K562 (cell line): ENCODE measurements around the gene RITA1.

Source experiments
- POLR2AphosphoS5 ChIP-seq: IDR thresholded peaks from 2 replicates; pipeline ENCODE4 v1.6.1; 2011; ENCODE audit warnings: mild to moderate bottlenecking, low read depth, low read length, moderate library complexity; ENCODE audit not compliant: control insufficient read depth, insufficient read depth
- SIN3B ChIP-seq: fragments of 450-650 bp; IDR thresholded peaks from 2 replicates; pipeline ENCODE4 v1.6.1; 2017; ENCODE audit warnings: low read depth, mild to moderate bottlenecking, moderate library complexity
- TF ChIP-seq, protein P1 (sequence below), 3 experiments: IDR thresholded peaks in 2 of 3; conservative IDR thresholded peaks in 1 of 3; 2 replicates each; pipeline ENCODE4 v1.5.1; 2011 to 2012; ENCODE audit warnings: low read length in 3 of 3, mild to moderate bottlenecking in 3 of 3, control low read depth in 2 of 3, improper control_type of control experiment in 1 of 3, inconsistent platforms in 1 of 3, low read depth in 1 of 3, mixed read lengths in 1 of 3, moderate library complexity in 1 of 3; ENCODE audit not compliant: insufficient read depth in 2 of 3

DNA sequence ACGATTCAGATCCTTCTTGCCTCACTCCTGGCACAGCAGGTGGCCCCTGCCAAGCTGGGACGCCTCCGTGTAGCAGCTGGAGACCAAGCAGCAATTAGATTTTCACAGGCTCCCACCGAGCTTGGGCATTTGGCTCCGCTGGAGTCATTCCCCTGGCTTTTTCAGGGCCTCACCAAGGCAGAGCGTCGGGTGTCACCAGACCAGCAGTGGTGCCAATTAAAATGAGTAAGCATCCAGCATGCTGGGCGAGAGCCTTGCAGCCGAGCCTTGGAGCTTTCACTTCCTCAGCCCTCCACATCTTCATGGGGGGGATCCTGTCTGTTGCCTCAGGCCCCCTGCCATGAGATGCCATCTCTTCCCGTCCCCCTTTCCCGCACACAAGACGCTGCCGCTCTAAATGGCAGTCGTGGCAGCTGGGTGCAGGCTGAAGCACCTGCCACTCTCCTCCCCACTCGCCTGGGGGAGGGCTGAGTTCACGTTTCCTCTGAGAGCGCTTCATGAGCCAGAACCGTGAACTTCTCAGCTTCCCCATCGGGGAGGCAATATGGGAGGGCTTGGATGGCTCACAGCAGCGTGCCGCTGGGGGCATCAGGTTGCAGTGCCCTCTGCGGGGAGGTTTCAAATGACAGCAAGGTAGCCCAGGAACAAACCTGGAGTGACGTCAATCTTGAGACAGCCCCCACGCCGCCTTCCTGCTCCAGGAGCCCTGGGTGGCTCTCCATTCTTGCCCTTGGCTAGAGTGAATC, 47.5 kb downstream of the RITA1 start:
- TF ChIP-seq, protein P1, sequence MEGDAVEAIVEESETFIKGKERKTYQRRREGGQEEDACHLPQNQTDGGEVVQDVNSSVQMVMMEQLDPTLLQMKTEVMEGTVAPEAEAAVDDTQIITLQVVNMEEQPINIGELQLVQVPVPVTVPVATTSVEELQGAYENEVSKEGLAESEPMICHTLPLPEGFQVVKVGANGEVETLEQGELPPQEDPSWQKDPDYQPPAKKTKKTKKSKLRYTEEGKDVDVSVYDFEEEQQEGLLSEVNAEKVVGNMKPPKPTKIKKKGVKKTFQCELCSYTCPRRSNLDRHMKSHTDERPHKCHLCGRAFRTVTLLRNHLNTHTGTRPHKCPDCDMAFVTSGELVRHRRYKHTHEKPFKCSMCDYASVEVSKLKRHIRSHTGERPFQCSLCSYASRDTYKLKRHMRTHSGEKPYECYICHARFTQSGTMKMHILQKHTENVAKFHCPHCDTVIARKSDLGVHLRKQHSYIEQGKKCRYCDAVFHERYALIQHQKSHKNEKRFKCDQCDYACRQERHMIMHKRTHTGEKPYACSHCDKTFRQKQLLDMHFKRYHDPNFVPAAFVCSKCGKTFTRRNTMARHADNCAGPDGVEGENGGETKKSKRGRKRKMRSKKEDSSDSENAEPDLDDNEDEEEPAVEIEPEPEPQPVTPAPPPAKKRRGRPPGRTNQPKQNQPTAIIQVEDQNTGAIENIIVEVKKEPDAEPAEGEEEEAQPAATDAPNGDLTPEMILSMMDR (IDR thresholded peaks at IDR 0.05 in 2 of 3, conservative IDR thresholded peaks at IDR 0.05 in 1 of 3; ENCODE audit: insufficient read depth in 2 of 3, low read depth in 1 of 3, low read length in 3 of 3) = no peak
- TF ChIP-seq POLR2AphosphoS5 = no peak
- no peak for TF ChIP-seq SIN3B
